Activated CD4-positive, alpha-beta T cell treated with anti-CD3 and anti-CD28 coated beads, Interleukin-2, amount 50 U/mL, for 48 hours (primary cell): ENCODE measurements around the gene CCDC86.
"Not testable (repeated sequence)": the region's sequence is repeated elsewhere in the genome, so short reads cannot be mapped to it uniquely, and the experiment has no call there.

Experiments
- DNase-seq, 2 experiments: peaks; one replicate each; pipeline ENCODE4 v3.0.0-alpha.2; 2020

CCDC86 gene

DNA sequence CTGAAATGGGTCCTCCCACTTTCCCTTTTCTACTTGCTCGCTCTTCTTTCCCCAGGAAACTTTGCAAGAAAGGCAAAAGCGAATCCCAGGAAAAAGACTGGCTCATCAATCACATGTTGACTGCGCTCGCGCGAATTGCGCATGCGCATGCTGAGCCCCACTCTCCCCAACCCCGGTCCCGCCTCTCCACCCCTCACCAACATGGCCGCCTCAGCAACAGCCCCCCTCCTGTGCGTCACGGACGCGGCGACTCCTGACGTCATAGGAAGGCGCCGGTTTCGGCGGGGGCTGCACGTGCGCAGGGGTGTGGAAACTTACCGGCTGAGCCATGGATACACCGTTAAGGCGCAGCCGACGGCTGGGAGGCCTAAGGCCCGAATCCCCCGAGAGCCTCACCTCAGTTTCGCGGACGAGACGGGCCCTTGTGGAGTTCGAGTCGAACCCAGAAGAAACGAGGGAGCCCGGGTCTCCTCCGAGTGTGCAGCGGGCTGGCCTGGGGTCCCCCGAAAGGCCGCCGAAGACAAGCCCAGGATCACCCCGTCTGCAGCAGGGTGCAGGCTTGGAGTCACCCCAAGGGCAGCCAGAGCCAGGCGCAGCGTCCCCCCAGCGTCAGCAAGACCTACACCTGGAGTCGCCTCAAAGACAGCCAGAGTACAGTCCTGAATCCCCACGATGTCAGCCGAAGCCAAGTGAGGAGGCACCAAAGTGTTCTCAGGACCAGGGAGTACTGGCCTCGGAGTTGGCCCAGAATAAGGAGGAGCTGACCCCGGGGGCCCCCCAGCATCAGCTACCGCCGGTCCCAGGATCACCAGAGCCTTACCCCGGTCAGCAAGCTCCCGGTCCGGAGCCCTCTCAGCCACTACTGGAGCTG lies at the start of gene CCDC86:
Gene CCDC86 (plus strand): TSS at position 317 of the 871 bp plus-strand sequence. CDS start 12 bp downstream, at position 329.
- DNase-seq = peak; percentile 98 to 99

DNA sequence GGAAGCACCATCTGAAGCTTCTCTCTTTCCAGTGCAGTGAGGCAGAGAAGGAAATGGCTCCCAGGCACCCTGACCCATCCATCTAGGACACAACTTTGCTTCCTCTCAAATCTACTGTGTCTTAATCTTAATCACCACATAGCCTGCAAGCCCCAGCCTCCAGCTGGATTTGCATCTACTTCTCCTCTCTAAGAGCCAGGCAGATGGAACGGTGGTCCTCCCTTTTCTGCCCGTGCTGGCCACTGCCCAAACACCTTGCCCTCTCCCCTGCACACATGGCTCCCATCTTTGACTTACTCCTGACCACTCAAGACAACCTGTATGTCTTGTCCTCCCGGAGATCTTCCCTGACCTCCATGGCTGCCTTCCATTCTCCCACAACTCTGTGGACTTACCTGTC lies 49.4 kb upstream of the CCDC86 start:
- no peak for DNase-seq

DNA sequence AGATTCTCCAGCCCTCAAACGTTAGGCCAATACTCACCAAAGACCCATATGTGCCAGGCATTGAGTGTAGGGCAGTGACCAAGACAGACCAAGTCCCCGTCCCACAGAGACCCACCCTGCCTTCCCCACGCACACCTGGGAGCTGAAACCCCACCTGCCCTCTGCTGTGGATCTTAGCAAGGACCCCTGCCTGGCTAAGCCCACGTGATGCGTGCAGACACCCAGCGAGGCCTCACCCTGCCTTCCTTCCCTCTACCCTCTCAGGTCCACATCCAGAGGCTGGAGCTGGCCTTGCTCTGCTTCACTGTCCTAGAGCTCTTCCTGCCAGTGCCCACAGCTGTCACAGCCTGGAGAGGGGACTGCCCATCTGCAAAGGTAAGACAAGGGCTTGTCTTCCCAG lies 46.6 kb upstream of the CCDC86 start:
- no peak for DNase-seq

DNA sequence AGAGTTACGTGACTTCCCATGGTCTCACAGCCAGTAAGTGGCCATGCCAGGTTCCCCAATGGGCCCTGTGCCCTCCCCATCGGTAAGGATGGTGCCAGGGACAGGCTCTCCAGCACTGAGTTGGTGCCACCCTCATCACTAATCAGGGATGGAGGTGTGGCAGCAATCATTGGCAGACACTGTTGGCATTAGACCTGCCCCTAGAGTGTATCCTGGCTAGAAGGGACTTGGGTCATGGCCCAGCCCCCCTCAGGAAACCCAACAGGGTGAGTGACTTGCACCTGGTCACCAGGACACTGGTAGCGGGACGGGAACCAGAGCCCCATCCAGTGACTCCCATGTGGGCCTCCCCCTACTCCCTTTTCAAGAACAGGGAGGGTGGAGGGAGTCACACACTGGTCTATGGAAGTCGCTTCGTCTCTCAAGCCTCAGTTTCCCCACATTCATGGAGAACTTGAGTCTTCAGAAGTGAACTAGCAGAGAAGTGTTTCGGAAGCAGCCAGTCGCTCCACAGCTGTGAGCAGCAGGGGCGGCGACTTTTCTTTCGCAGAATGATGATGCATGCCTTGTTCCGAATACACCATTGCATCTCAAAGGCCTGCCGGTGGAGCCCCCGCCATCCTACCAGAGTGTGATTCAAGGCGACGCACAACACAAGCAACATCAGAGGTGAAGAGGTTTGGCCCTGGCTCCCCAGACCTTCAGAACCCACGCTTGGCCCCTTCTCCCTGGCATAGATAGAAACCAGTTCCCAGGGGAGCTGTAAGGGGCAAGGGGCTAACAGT lies 43.9 kb upstream of the CCDC86 start:
- no peak for DNase-seq

DNA sequence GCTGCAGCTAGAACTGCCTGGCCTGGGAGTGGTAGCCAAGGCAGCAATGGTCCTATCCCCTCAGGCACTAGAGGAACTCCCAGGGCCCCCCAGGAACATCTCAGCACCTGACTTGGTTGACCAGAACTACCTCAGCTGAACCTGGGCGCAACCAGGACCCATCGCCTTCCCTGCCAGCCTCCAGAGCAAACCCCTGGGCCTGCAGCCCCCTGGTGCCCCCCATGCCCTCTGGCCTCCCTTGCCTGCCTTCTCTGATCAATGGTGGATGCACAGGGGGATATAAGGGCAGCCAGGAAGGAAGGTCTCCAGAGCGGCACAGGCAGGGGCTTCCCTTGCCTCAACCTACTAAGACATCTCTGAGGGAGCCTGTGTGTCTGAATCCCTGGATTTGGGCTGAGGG lies 43.3 kb upstream of the CCDC86 start:
- no peak for DNase-seq

- no peak for DNase-seq
Measured at GRCh38 chr11:60801194-60801593, 40.7 kb upstream of the CCDC86 start.

- no peak for DNase-seq
Measured at GRCh38 chr11:60803273-60803936, 38.5 kb upstream of the CCDC86 start.

DNA sequence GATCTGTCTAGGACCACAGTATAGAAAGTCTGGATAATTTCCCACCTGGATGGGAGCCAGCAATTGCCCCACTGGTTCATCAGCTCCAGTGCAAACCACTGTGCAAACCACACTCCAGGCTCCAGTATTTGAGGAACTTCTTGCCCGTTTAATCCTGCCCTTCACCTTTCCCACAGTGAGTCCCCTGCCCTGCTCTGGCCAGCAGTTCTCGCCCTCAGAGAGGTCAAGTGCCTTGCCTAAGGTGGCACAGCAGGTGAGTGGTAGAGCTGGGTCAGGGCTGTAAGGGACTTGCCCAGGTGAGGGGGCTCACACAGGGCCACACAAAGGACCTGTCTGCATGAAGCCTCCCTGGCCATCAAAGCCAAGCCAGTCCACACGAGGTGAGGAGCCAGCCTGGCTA lies 32.7 kb upstream of the CCDC86 start:
- no peak for DNase-seq

- no peak for DNase-seq
Measured at GRCh38 chr11:60809691-60810090, 32.2 kb upstream of the CCDC86 start.

- DNase-seq = no peak
Measured at GRCh38 chr11:60810151-60810550, 31.8 kb upstream of the CCDC86 start.

DNA sequence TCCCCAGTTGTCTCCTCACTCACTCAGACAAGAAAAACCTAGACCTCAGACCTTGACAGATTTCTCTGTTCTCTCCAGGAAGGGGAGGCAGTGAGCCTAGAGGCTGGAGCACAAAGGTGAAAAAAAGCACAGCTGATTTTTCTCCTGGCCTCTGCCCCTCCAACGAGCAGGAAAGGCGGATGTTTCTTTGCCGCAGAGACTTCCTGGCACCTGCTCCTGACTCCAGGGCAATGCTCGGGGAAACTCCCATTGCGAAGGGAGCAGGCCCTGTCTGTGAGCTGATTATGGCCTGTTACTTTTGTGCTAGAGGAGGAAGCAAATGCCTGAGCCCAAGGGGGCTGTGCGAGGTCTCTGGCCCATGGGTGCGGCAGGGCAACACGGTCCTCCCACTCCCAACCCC lies 31.3 kb upstream of the CCDC86 start:
- DNase-seq = no peak

GRCh38 chr11:60813324-60813723 lies 28.6 kb upstream of the CCDC86 start:
- no peak for DNase-seq

GRCh38 chr11:60814112-60814511 lies 27.8 kb upstream of the CCDC86 start:
- no peak for DNase-seq

DNA sequence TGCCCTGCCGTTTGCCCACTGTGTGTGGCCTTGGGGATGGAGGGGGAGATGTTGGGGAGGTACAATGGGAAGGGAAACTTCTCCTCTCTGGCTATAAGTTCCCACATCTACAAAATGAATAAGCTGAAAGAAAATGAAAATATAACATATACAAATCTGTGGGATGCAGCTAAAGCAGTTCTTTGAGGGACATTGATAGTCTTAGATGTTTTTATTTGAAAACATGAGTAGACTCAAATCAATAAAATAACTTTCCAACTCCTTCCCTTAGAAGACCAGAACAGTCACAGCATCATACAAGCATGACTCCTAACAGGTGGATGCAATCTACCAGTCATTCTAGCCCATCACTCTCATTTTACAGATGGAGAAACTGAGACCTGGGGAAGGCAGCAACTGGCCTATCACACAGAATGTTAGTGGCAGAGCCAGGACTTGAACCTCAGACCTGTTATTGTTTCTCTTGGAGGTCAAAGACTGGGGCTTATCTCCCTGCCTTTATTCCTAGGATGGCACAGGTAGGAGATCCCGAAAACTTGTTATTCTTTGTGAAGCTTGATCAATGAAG lies 25.2 kb upstream of the CCDC86 start:
- DNase-seq = no peak

GRCh38 chr11:60818057-60818456 lies 23.9 kb upstream of the CCDC86 start:
- no peak for DNase-seq

GRCh38 chr11:60821827-60822599 lies 19.9 kb upstream of the CCDC86 start:
- no peak for DNase-seq

DNA sequence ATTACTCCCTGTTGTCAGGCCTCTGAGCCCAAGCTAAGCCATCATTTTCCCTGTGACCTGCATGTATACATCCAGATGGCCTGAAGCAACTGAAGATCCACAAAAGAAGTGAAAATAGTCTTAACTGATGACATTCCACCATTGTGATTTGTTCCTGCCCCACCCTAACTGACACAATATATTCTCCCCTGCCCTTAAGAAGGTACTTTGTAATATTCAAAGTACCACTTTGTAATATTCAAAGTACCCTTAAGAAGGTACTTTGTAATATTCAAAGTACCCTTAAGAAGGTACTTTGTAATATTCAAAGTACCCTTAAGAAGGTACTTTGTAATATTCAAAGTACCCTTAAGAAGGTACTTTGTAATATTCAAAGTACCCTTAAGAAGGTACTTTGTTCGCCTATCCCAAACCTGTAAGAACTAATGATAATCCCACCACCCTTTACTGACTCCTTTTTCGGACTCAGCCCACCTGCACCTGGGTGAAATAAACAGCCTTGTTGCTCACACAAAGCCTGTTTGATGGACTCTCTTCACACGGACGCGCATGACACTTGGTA lies 18.1 kb upstream of the CCDC86 start:
- not testable (repeated sequence) for DNase-seq

DNA sequence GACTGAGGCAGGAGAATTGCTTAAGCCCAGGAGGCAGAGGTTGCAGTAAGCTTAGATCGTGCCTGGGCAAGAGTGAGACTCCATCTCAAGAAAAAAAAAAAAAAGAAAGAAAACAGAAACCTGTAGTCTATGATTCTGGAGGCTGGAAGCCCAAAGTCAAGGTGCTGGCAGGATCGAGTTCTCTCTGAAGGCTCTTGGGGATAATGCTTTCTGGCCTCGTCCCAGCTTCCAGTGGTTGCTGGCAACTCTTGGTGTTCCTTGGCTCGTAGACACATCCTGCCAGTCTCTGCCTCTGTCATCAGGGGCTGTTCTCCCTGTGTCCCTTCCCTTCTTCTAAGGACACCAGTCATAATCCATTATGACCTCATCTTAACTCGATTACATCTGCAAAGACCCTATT lies 16.8 kb upstream of the CCDC86 start:
- DNase-seq = no peak

DNA sequence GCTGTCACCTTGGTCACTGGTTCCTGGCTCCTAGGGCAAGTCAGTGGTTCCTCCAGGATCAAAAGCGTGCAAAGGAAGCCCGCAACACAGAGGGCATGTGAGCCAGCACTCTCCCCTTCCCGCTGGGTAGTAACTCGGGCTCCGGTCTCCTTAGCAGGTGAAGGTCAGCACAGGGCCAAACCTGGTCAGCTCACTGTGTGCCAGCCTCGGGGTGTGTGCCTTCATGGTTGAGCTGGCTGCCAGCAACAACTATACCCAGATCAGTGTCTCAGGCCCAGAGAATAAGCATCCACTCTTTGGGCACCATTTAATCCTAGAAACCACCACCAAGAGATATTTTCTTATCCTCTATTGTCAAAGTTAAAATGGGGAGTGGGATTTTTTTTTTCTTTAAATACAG lies 16.1 kb upstream of the CCDC86 start:
- DNase-seq = no peak

DNA sequence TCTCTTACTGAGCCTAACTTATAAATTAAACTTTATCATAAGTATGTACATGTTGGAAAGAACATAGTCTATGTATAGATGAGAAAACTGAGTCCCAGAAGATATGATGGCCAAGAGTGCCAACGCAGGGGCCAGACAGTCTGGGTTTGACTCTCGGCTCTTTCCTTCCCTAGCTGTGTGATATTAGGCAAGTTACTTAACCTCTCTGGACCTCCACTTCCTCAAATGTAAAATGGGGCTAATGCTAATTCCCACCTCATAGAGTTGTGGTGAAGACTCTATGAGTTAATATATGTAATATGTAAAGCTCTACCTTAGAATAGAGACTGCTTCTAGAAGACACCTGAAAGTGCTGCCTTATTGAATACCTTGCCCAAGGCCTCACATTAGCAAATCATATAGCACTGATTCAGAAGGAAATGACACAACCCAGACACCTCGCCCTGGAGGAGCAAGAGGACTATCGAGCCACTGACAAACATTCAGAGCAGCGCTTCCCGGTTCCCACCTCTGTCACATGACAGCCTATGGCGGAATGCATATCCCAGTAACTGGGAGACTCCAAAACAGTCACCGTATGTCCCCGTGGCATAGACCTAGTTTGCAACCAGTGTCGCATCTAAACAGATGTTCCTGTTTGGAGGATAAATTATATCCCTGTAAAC lies 11.3 kb upstream of the CCDC86 start:
- DNase-seq = no peak

DNA sequence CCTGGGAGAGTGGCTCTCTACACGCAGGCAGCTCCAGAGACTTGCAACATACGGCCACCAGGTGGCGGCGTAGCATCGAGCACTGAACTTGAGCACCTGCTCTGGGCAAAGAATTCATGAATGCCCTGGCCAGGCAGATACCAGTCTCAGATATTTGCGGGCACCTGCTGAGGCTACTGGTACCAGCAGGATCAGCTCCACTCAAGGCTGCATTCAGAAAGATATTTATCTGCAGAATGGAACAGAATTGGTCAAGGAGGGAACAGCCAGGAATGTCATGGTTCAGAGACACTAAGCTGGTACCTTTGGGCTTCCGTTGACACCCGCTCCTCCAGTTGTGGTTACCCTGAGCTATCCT lies 10.8 kb upstream of the CCDC86 start:
- peak; percentile 84 to 85 for DNase-seq
